Right lung (tissue), 5 donors: ENCODE data around the gene DAP3. TPM values are rescaled to one million over a fixed set of nuclear protein-coding genes. Genes with fewer than 3 reads are reported as not detected.
"Not testable (repeated sequence)": the region's sequence is repeated elsewhere in the genome, so short reads cannot be mapped to it uniquely, and the experiment has no call there.

Source experiments
- DNase-seq, 2 donors: peaks; one replicate each; pipeline ENCODE4 v3.0.0-alpha.2; 2013
- polyA plus RNA-seq, 5 donors: library from polyadenylated mRNA; unstranded; fragments of 120-200 nt; gene quantifications; one replicate each; pipeline versions ENCODE4 v1.2.1 to v1.2.3, GENCODE V29; 2013; ENCODE audit warnings: inconsistent platforms in 1 of 5, low replicate concordance in 1 of 5; ENCODE audit not compliant: insufficient read length in 5 of 5, insufficient read depth in 1 of 5

Gene DAP3
- polyA plus RNA-seq, 5 donors = 115 to 141 (median 135) TPM

DNA sequence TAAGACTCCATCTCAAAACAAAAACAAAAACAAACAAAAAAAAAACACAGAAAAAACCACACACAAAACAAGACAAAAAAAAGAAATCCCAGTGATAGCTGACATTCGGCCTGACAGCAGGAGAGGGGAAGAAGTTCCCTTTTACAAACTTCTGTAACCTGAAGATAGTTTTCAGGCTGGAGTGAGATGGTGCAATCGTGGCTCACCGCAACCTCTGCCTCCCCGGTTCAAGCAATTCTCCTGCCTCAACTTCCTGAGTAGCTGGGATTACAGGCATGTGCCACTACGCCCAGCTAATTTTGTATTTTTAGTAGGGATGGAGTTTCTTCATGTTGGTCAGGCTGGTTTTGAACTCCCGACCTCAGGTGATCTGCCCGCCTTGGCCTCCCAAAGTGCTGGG, 75.1 kb downstream of the DAP3 start:
- DNase-seq = not testable (repeated sequence)

DNA sequence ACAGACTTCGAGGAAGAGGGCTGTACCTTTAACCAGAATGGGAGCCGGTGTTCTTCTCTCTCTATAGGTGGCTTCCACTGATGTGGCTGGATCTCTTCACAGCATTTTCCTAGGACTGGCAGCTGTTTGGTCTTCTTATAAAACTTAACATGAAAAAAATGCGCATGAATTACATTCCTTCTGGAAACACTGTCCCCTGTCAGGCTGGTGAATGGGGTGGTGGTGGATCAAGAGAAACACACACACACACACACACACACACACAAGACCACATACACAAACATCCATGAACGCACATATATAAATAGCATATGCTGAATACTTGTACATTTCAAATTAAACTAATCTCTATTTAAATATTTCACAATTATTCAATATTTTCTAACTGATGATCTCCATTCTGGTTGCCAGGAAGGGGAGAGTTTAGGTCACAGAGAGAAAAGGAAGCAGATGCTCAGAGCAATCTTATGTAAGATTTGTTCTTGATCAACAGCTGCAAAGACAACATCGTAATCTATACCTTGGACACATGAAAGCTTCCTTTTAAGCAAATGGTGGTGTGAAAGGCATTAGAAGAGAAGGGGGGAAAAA, 78.6 kb downstream of the DAP3 start:
- DNase-seq = not testable (repeated sequence)

DNA sequence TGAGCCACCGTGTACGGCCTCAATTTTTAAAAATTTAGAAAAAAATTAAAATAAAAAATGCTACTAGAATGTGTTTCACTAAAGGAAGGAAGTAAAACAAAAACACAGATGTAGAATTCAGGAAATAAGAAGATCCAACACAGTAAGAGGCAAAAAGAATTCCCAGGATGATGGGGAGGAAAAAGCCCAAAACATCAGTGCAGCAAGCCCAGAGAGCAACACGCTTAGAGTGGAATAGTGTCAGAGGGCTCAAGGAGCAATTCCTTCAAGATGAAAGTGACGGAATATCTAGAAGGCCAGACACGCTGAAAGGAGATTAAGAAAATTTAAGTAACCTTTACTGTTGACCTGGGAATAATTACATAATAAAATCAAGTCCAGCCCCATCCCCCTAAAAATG, 80.4 kb downstream of the DAP3 start:
- no peak for DNase-seq

DNA sequence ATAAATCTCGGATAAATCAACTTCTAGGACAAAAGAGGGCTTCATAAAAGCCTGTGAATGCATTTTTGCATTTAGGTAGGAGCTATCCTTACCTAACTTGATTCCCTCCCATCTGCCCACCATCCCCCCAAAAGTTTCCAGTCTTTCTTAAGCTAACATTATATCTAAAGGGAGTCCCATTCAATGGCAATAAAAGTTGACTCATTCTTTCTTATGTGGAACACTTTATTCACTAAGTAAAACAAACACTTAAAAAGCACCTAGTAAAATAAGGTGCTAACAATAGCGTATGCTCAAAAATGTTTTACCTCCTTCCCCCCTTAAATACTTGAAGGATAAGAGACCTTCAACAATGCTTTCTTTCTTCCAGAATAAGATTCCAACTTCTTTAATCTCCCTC, 84.3 kb downstream of the DAP3 start:
- DNase-seq = no peak

DNA sequence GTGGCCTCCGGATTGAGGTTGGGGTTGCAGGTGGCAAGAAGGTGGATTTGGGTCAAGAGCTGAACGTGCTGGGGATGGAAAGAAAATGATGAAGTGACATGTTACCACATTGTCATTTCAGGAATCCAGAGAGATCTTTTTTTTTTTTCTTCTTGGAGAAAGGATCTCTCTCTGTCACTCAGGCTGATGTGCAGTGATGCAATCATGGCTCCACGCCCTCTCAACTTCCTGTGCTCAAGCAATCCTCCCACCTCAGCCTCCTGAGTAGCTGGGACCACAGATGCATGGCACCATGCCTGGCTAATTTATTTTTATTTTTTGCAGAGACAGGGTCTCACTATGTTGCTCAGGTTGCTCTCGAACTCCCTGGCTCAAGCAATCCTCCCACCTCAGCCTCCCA, 87.5 kb downstream of the DAP3 start:
- DNase-seq = no peak

DNA sequence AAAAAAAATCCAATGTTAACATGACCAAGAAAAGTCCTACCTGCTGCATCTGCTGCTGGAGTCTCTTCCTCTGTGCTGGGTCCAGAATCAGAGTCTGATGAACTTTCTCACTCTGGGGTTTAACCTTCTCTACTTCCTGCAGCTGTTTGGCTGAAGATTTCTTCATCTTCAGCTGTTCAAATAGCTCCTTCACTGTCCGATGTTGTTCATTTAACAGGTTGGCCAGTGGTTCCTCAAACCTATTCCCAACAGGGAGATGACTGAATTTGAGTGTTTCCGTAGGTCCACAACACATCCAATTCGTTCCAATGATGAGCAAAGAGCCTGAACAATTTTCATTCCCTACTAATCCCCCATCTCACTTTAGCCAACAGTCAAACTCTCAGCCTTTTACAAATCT, 88.7 kb downstream of the DAP3 start:
- DNase-seq = no peak

Other genes with a start within 250 kb of the DAP3 start
- gene ASH1L, start 126.3 kb upstream of the DAP3 start, polyA plus RNA-seq = 10 to 100 TPM; 31.9 to 52.2 (median 48.3) TPM
- gene MSTO1, start 78.9 kb upstream of the DAP3 start, polyA plus RNA-seq = 10 to 100 TPM; 53.6 to 77.1 (median 70.3) TPM
- 10 to 100 TPM; 75.9 to 89.1 (median 83.6) TPM for gene YY1AP1, start 317 bp upstream of the DAP3 start, polyA plus RNA-seq
- 10 to 100 TPM; 47.3 to 64.9 (median 61.8) TPM for gene GON4L, start 168.1 kb downstream of the DAP3 start, polyA plus RNA-seq
- gene SYT11, start 170.5 kb downstream of the DAP3 start, polyA plus RNA-seq = 10 to 100 TPM in 4 of 5 donors, 1 to 10 TPM in 1; 8.7 to 13.8 (median 13.1) TPM
- 10 to 100 TPM; 40.1 to 53.1 (median 48.8) TPM for gene RIT1, start 222.3 kb downstream of the DAP3 start, polyA plus RNA-seq
- gene KHDC4, start 245.3 kb downstream of the DAP3 start, polyA plus RNA-seq = 10 to 100 TPM; 62.3 to 92.7 (median 70.7) TPM